HEK293T (cell line): Measurements from ENCODE around the gene SNED1.

Experiments used
- CTCF ChIA-PET: fragments of 350-600 bp; formaldehyde crosslinking; extraction: SDS; loops from one replicate; lab custom pipeline; 2021; ENCODE audit warnings: antibody characterized with exemption, inconsistent platforms; lab: Yijun Ruan, JAX
- POLR2A ChIA-PET: fragments of 350-600 bp; formaldehyde crosslinking; extraction: SDS; loops from one replicate; lab custom pipeline; 2020; ENCODE audit warnings: antibody characterized with exemption, inconsistent platforms; lab: Yijun Ruan, JAX
- DNase-seq: peaks from one replicate; pipeline ENCODE4 v3.0.0; 2012; ENCODE audit warnings: mixed read lengths; ENCODE audit errors: extremely low spot score
- ARNT ChIP-seq: fragments of 450-650 bp; IDR thresholded peaks from 2 replicates; pipeline ENCODE4 v1.6.1; 2017; ENCODE audit warnings: mild to moderate bottlenecking
- BHLHE40 ChIP-seq: fragments of 450-650 bp; IDR thresholded peaks from 2 replicates; pipeline ENCODE4 v1.6.1; 2016; ENCODE audit warnings: mild to moderate bottlenecking, moderate library complexity, borderline replicate concordance
- CTBP1 ChIP-seq: fragments of 450-650 bp; IDR thresholded peaks from 2 replicates; pipeline ENCODE4 v1.6.1; 2016; ENCODE audit warnings: borderline replicate concordance
- ELF4 ChIP-seq: fragments of 450-650 bp; IDR thresholded peaks from 2 replicates; pipeline ENCODE4 v1.6.1; 2017; ENCODE audit warnings: antibody characterized with exemption
- FOXA1 ChIP-seq: fragments of 450-650 bp; IDR thresholded peaks from 2 replicates; pipeline ENCODE4 v1.6.1; 2016; ENCODE audit warnings: mild to moderate bottlenecking
- FOXK2 ChIP-seq: fragments of 450-650 bp; IDR thresholded peaks from 2 replicates; pipeline ENCODE4 v1.6.1; 2016; ENCODE audit warnings: mild to moderate bottlenecking
- FOXM1 ChIP-seq: fragments of 450-650 bp; IDR thresholded peaks from 2 replicates; pipeline ENCODE4 v1.6.1; 2017; ENCODE audit warnings: mild to moderate bottlenecking, borderline replicate concordance
- HDGF ChIP-seq: fragments of 450-650 bp; IDR thresholded peaks from 2 replicates; pipeline ENCODE4 v1.6.1; 2017; ENCODE audit warnings: antibody characterized with exemption, borderline replicate concordance
- L3MBTL2 ChIP-seq: fragments of 450-650 bp; conservative IDR thresholded peaks from 2 replicates; pipeline ENCODE4 v1.6.1; 2016; ENCODE audit warnings: mild to moderate bottlenecking
- LEF1 ChIP-seq: fragments of 450-650 bp; IDR thresholded peaks from 2 replicates; pipeline ENCODE4 v1.6.1; 2017; ENCODE audit warnings: mild to moderate bottlenecking, borderline replicate concordance
- NFRKB ChIP-seq: fragments of 450-650 bp; IDR thresholded peaks from 2 replicates; pipeline ENCODE4 v1.6.1; 2016; ENCODE audit warnings: mild to moderate bottlenecking, moderate library complexity
- PKNOX1 ChIP-seq: fragments of 450-650 bp; IDR thresholded peaks from 2 replicates; pipeline ENCODE4 v1.6.1; 2016
- SP1 ChIP-seq: fragments of 450-650 bp; IDR thresholded peaks from 2 replicates; pipeline ENCODE4 v1.6.1; 2017
- SUZ12 ChIP-seq: fragments of 450-650 bp; IDR thresholded peaks from 2 replicates; pipeline ENCODE4 v1.6.1; 2016; ENCODE audit warnings: mild to moderate bottlenecking
- TARDBP ChIP-seq: fragments of 450-650 bp; IDR thresholded peaks from 2 replicates; pipeline ENCODE4 v1.6.1; 2016
- ZNF384 ChIP-seq: fragments of 450-650 bp; IDR thresholded peaks from 2 replicates; pipeline ENCODE4 v1.6.1; 2016

SNED1 gene

GRCh38 chr2:241051578-241052487 lies 53.4 kb downstream of the SNED1 start:
- TF ChIP-seq HDGF = no peak
- no peak for TF ChIP-seq PKNOX1
- TF ChIP-seq FOXK2 = no peak
- TF ChIP-seq LEF1 = no peak
- TF ChIP-seq SUZ12 = no peak
- TF ChIP-seq NFRKB = no peak
- no peak for TF ChIP-seq L3MBTL2
- no peak for TF ChIP-seq FOXA1
- no peak for TF ChIP-seq BHLHE40
- TF ChIP-seq SP1 = no peak
- DNase-seq = no peak
- CTCF ChIA-PET = no interaction called here
- POLR2A ChIA-PET = no interaction called here

- TF ChIP-seq LEF1 = no peak
- no peak for TF ChIP-seq HDGF
- no peak for TF ChIP-seq L3MBTL2
- no peak for TF ChIP-seq ZNF384
- TF ChIP-seq FOXK2 = no peak
- no peak for TF ChIP-seq PKNOX1
- TF ChIP-seq FOXA1 = no peak
- TF ChIP-seq FOXM1 = no peak
- no peak for TF ChIP-seq NFRKB
- no peak for TF ChIP-seq BHLHE40
- no peak for TF ChIP-seq TARDBP
- TF ChIP-seq ELF4 = no peak
- no peak for TF ChIP-seq CTBP1
- TF ChIP-seq SUZ12 = no peak
- no peak for TF ChIP-seq SP1
- no peak for TF ChIP-seq ARNT
- ChIA-PET POLR2A (no interaction called here), CTCF (no interaction called here)
- DNase-seq = no peak
Measured at GRCh38 chr2:241052677-241053360, 54.4 kb downstream of the SNED1 start.

- ChIA-PET POLR2A (no interaction called here), CTCF (no interaction called here)
- DNase-seq = no peak
- no peak for TF ChIP-seq LEF1
- TF ChIP-seq FOXA1 = no peak
- TF ChIP-seq SUZ12 = no peak
- no peak for TF ChIP-seq NFRKB
- TF ChIP-seq L3MBTL2 = no peak
- no peak for TF ChIP-seq FOXK2
- no peak for TF ChIP-seq TARDBP
- no peak for TF ChIP-seq SP1
- TF ChIP-seq HDGF = no peak
- no peak for TF ChIP-seq BHLHE40
- no peak for TF ChIP-seq ZNF384
- TF ChIP-seq FOXM1 = no peak
- TF ChIP-seq PKNOX1 = no peak
- no peak for TF ChIP-seq ARNT
- TF ChIP-seq ELF4 = no peak
- TF ChIP-seq CTBP1 = no peak
Measured at GRCh38 chr2:241053576-241054251, 55.3 kb downstream of the SNED1 start.

- TF ChIP-seq ZNF384 (no peak), ARNT (no peak), HDGF (no peak), ELF4 (no peak), PKNOX1 (no peak), TARDBP (no peak), BHLHE40 (no peak), FOXM1 (no peak), FOXA1 (no peak), L3MBTL2 (no peak), FOXK2 (no peak), NFRKB (no peak), SUZ12 (no peak), SP1 (no peak), CTBP1 (no peak)
- POLR2A ChIA-PET = no interaction called here
- CTCF ChIA-PET = no interaction called here
- no peak for DNase-seq
Measured at GRCh38 chr2:241061275-241061674, 62.9 kb downstream of the SNED1 start.

GRCh38 chr2:241062389-241063092 lies 64.1 kb downstream of the SNED1 start:
- ChIA-PET CTCF (no interaction called here), POLR2A (no interaction called here)
- no peak for DNase-seq
- TF ChIP-seq TARDBP (no peak), NFRKB (no peak), ARNT (no peak), CTBP1 (no peak), LEF1 (no peak), PKNOX1 (no peak), ELF4 (no peak), SP1 (no peak), FOXK2 (no peak), ZNF384 (no peak)
